ENCODE measurements around the gene PLPP4. TPM values are rescaled to one million over a fixed set of nuclear protein-coding genes. Genes with fewer than 3 reads are reported as not detected.

PLPP4 gene
- polyA plus RNA-seq, 3 donors: not detected

DNA sequence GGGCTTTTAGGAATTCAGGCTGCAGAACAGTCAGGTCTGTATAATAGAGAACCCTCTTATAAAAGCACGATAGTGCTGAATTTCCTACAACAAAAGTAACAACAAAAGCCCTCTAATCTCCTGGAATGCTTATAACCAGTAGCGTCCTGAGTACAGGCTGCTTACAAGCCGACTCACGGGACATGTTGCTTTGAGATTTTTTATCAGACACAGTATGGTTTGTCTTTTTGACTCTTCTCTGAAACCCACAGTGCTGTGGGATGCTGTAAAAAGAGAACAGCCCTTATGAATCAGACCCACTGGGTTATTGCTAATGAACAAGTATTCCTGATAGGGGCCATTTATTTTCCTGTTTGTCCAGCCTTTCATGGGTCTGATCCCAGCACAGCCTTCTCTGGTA is 59.4 kb downstream of the PLPP4 start:
- Histone ChIP-seq H3K36me3 (replicated peaks in 1 of 2; ENCODE audit: control insufficient read depth in 1 of 2, insufficient read depth in 2 of 2, low read length in 2 of 2) (no peaks in the 10 kb centered on the region), H3K27ac (ENCODE audit: low read depth in 1 of 2, low read length in 2 of 2) (no peak overlapping the region), H4K20me1 (ENCODE audit: insufficient read depth, low read length) (no peaks in the 10 kb centered on the region), H3K9me3 (replicated peaks in 1 of 2; ENCODE audit: control insufficient read depth in 1 of 2, insufficient read depth in 1 of 2, low read length in 2 of 2) (no peaks in the 10 kb centered on the region), H3K4me1 (ENCODE audit: control insufficient read depth in 1 of 2, insufficient read depth in 2 of 2, low read length in 2 of 2) (no peaks in the 10 kb centered on the region), H3K27me3 (ENCODE audit: control insufficient read depth in 2 of 2, insufficient read depth in 2 of 2, low read length in 2 of 2) (no peaks in the 10 kb centered on the region), H3K79me2 (ENCODE audit: insufficient read depth, low read length) (no peaks in the 10 kb centered on the region), H2AFZ (ENCODE audit: insufficient read depth, low read depth, low read length, poor library complexity, severe bottlenecking) (no peak overlapping the region), H3K9ac (ENCODE audit: insufficient read depth, low read length, poor library complexity, severe bottlenecking) (no peak overlapping the region), H3K4me2 (replicated peaks; ENCODE audit: extremely low read depth, low read length, poor library complexity, severe bottlenecking) (no peak overlapping the region), H3K4me3 (replicated peaks in 1 of 3; ENCODE audit: low read depth in 2 of 3, low read length in 3 of 3) (no peak overlapping the region)
- WGBS (ENCODE audit: insufficient coverage): 80% methylated on average over 1 of the region's 4 CpGs
- no peak for DNase-seq
- Mint-ChIP-seq H3K9me3 (peaks cover 0 to 2% (median 0%) of the 10 kb centered on the region in 7 donors), H3K4me3 (no peak overlapping the region), H3K27me3 (ENCODE audit: low read depth in 3 of 3) (peaks cover 0 to 5% (median 0%) of the 10 kb centered on the region in 3 donors), H3K36me3 (no peaks in the 10 kb centered on the region), H3K27ac (no peak overlapping the region), H3K4me1 (no peaks in the 10 kb centered on the region)
- intact Hi-C loops (cut with micrococcal nuclease): no loop called here
- TF ChIP-seq, protein P1, sequence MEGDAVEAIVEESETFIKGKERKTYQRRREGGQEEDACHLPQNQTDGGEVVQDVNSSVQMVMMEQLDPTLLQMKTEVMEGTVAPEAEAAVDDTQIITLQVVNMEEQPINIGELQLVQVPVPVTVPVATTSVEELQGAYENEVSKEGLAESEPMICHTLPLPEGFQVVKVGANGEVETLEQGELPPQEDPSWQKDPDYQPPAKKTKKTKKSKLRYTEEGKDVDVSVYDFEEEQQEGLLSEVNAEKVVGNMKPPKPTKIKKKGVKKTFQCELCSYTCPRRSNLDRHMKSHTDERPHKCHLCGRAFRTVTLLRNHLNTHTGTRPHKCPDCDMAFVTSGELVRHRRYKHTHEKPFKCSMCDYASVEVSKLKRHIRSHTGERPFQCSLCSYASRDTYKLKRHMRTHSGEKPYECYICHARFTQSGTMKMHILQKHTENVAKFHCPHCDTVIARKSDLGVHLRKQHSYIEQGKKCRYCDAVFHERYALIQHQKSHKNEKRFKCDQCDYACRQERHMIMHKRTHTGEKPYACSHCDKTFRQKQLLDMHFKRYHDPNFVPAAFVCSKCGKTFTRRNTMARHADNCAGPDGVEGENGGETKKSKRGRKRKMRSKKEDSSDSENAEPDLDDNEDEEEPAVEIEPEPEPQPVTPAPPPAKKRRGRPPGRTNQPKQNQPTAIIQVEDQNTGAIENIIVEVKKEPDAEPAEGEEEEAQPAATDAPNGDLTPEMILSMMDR (IDR thresholded peaks at IDR 0.05): no peak

DNA sequence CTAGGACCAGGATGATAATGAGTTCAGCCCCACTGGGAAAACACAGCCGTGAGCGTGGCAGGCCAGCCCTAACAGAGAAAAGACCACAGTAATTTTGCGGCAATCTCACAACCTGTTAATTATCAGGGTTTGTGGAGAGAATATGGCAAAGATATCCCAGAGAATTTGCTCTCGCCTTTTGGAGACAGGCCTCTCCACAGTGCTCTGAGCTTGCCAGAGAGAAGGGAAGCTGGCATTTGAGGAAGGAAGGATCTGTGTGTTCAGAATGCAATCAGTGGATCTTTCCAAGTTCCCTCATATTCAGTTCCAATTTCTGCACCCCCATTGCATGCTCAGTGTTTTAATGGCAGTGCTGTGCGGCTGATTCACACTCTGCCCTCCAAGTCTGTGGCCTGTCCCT is 60.2 kb downstream of the PLPP4 start:
- Mint-ChIP-seq H3K4me3 (no peak overlapping the region), H3K4me1 (no peaks in the 10 kb centered on the region), H3K27me3 (ENCODE audit: low read depth in 3 of 3) (peaks cover 0 to 5% (median 0%) of the 10 kb centered on the region in 3 donors), H3K36me3 (no peaks in the 10 kb centered on the region), H3K9me3 (peaks cover 0 to 2% (median 0%) of the 10 kb centered on the region in 7 donors), H3K27ac (no peak overlapping the region)
- Histone ChIP-seq H3K27ac (ENCODE audit: low read depth in 1 of 2, low read length in 2 of 2) (no peak overlapping the region), H3K4me1 (ENCODE audit: control insufficient read depth in 1 of 2, insufficient read depth in 2 of 2, low read length in 2 of 2) (no peaks in the 10 kb centered on the region), H3K27me3 (ENCODE audit: control insufficient read depth in 2 of 2, insufficient read depth in 2 of 2, low read length in 2 of 2) (no peaks in the 10 kb centered on the region), H4K20me1 (ENCODE audit: insufficient read depth, low read length) (no peaks in the 10 kb centered on the region), H3K79me2 (ENCODE audit: insufficient read depth, low read length) (no peaks in the 10 kb centered on the region), H3K9me3 (replicated peaks in 1 of 2; ENCODE audit: control insufficient read depth in 1 of 2, insufficient read depth in 1 of 2, low read length in 2 of 2) (no peaks in the 10 kb centered on the region), H2AFZ (ENCODE audit: insufficient read depth, low read depth, low read length, poor library complexity, severe bottlenecking) (no peak overlapping the region), H3K36me3 (replicated peaks in 1 of 2; ENCODE audit: control insufficient read depth in 1 of 2, insufficient read depth in 2 of 2, low read length in 2 of 2) (no peaks in the 10 kb centered on the region), H3K4me2 (replicated peaks; ENCODE audit: extremely low read depth, low read length, poor library complexity, severe bottlenecking) (no peak overlapping the region), H3K9ac (ENCODE audit: insufficient read depth, low read length, poor library complexity, severe bottlenecking) (no peak overlapping the region), H3K4me3 (replicated peaks in 1 of 3; ENCODE audit: low read depth in 2 of 3, low read length in 3 of 3) (no peak overlapping the region)
- intact Hi-C loops (cut with micrococcal nuclease): no loop called here
- DNase-seq: no peak
- WGBS (ENCODE audit: insufficient coverage): no CpG with 5 or more reads among the region's 5 CpGs
- TF ChIP-seq, protein P1 (IDR thresholded peaks at IDR 0.05): no peak

All from CD14-positive monocyte (primary cell).